Measurements from ENCODE around the gene EYA3. TPM values are rescaled to one million over a fixed set of nuclear protein-coding genes. Genes with fewer than 3 reads are reported as not detected.

EYA3 gene
- total and polyA plus RNA-seq, 2 of the 8 experiments (the other 6 are each of a cell fraction or from before 2014, with no cell fraction given): 15.0 to 33.9 TPM

- TF ChIP-seq HDAC6 (IDR thresholded peaks at IDR 0.05; ENCODE audit: low read depth, low read length): no peak
- no peak for TF ChIP-seq RAD21 (IDR thresholded peaks at IDR 0.05 in 1 of 2, conservative IDR thresholded peaks at IDR 0.05 in 1 of 2; ENCODE audit: low read depth in 2 of 2, low read length in 2 of 2)
These were observed 143.4 kb downstream of the EYA3 start (continued) for GRCh38 chr1:27945020-27945419.

Data from H1 (cell line).